Spinal cord (tissue), 10 donors: ENCODE measurements around the gene CCDC92. TPM values are rescaled to one million over a fixed set of nuclear protein-coding genes. Genes with fewer than 3 reads are reported as not detected.

Experiments used
- DNase-seq, 6 donors: peaks; one replicate each; pipeline versions ENCODE4 v3.0.0 to v3.0.0-alpha.2; 2013 to 2015; ENCODE audit warnings: low spot score in 6 of 6, low read depth in 4 of 6
- H3K27ac ChIP-seq: one replicate; pipeline ENCODE4 v1.5.1; 2013; ENCODE audit warnings: low read depth, low read length, control low read depth
- H3K27me3 ChIP-seq: one replicate; pipeline ENCODE4 v1.6.1; 2013; ENCODE audit warnings: low read length; ENCODE audit not compliant: control insufficient read depth, insufficient read depth
- H3K36me3 ChIP-seq: one replicate; pipeline ENCODE4 v1.6.1; 2013; ENCODE audit warnings: low read length; ENCODE audit not compliant: control insufficient read depth, insufficient read depth
- H3K4me1 ChIP-seq: one replicate; pipeline ENCODE4 v1.6.1; 2013; ENCODE audit warnings: low read length; ENCODE audit not compliant: control insufficient read depth, insufficient read depth
- H3K4me3 ChIP-seq: one replicate; pipeline ENCODE4 v1.5.1; 2013; ENCODE audit warnings: low read depth, low read length, control low read depth
- H3K9me3 ChIP-seq: one replicate; pipeline ENCODE4 v1.6.1; 2013; ENCODE audit warnings: low read length; ENCODE audit not compliant: control insufficient read depth, insufficient read depth
- WGBS: methylation state at CpG from one replicate; pipeline ENCODE4 v1.1.5; 2013; ENCODE audit warnings: missing lambda C conversion rate; ENCODE audit not compliant: insufficient coverage; 5-methylcytosine and 5-hydroxymethylcytosine counted together
- polyA plus RNA-seq, 2 donors: library from polyadenylated mRNA; unstranded; fragments of 120-200 nt; gene quantifications; one replicate each; pipeline ENCODE4 v1.2.1, GENCODE V29; 2013; ENCODE audit not compliant: insufficient read length in 2 of 2
- total RNA-seq, 2 donors: library from RNA; depleted of rRNA in 1 of 2; stranded (reverse); fragments of 120-200 nt in 1 of 2; fragments of >200 nt in 1 of 2; gene quantifications; one replicate each; pipeline versions ENCODE4 v1.2.3 to v1.2.4, GENCODE V29; 2013 to 2014
- donor health status: healthy.

The CCDC92 gene
- total and polyA plus RNA-seq, 4 donors: 21.7 to 109 (median 65.5) TPM

- H3K27me3 ChIP-seq: no peaks in the 10 kb centered on the region
- no peak overlapping the region for H3K27ac ChIP-seq
- peaks cover 18% of the 10 kb centered on the region for H3K4me1 ChIP-seq
- no peak for DNase-seq
- no peak overlapping the region for H3K4me3 ChIP-seq
- peaks cover 88% of the 10 kb centered on the region for H3K36me3 ChIP-seq
- H3K9me3 ChIP-seq: no peaks in the 10 kb centered on the region
- 94% methylated on average over 6 of the region's 9 CpGs for WGBS
These were observed 32.0 kb downstream of the CCDC92 start for GRCh38 chr12:123940627-123940966.

GRCh38 chr12:123939716-123940626 is 32.7 kb downstream of the CCDC92 start:
- H3K9me3 ChIP-seq: no peaks in the 10 kb centered on the region
- H3K27me3 ChIP-seq: no peaks in the 10 kb centered on the region
- H3K36me3 ChIP-seq: peaks cover 87% of the 10 kb centered on the region
- peaks cover 13% of the 10 kb centered on the region for H3K4me1 ChIP-seq
- H3K27ac ChIP-seq: no peak overlapping the region
- H3K4me3 ChIP-seq: no peak overlapping the region
- DNase-seq: no peak
- 93% methylated on average over 16 of the region's 16 CpGs for WGBS

GRCh38 chr12:123938679-123939480 is 33.8 kb downstream of the CCDC92 start:
- DNase-seq: no peak
- Histone ChIP-seq H3K27ac (no peak overlapping the region), H3K4me3 (no peak overlapping the region), H3K27me3 (no peaks in the 10 kb centered on the region), H3K9me3 (no peaks in the 10 kb centered on the region), H3K36me3 (peaks cover 92% of the 10 kb centered on the region), H3K4me1 (peaks cover 14% of the 10 kb centered on the region)
- WGBS: 82% methylated on average over 16 of the region's 16 CpGs

GRCh38 chr12:123937707-123938591 is 34.7 kb downstream of the CCDC92 start:
- H3K27me3 ChIP-seq: no peaks in the 10 kb centered on the region
- peaks cover 92% of the 10 kb centered on the region for H3K36me3 ChIP-seq
- peaks cover 7% of the 10 kb centered on the region for H3K4me1 ChIP-seq
- 91% methylated on average over 15 of the region's 16 CpGs for WGBS
- H3K4me3 ChIP-seq: no peak overlapping the region
- DNase-seq: no peak
- H3K9me3 ChIP-seq: no peaks in the 10 kb centered on the region
- H3K27ac ChIP-seq: no peak overlapping the region

- H3K27ac ChIP-seq: no peak overlapping the region
- 95% methylated on average over 46 of the region's 46 CpGs for WGBS
- no peak for DNase-seq
These were observed 35.5 kb downstream of the CCDC92 start for GRCh38 chr12:123936956-123937706.

GRCh38 chr12:123936471-123936870 is 36.2 kb downstream of the CCDC92 start:
- Histone ChIP-seq H3K36me3 (peaks cover 77% of the 10 kb centered on the region), H3K9me3 (no peaks in the 10 kb centered on the region), H3K4me3 (no peak overlapping the region), H3K4me1 (peaks cover 7% of the 10 kb centered on the region), H3K27ac (no peak overlapping the region), H3K27me3 (no peaks in the 10 kb centered on the region)
- DNase-seq: no peak
- 98% methylated on average over 15 of the region's 18 CpGs for WGBS

More at GRCh38 chr12:123936956-123937706, 35.5 kb downstream of the CCDC92 start:
- Histone ChIP-seq H3K36me3 (peaks cover 83% of the 10 kb centered on the region), H3K27me3 (no peaks in the 10 kb centered on the region), H3K4me1 (peaks cover 7% of the 10 kb centered on the region), H3K4me3 (no peak overlapping the region), H3K9me3 (no peaks in the 10 kb centered on the region)

- H3K9me3 ChIP-seq: no peaks in the 10 kb centered on the region
- no peaks in the 10 kb centered on the region for H3K27me3 ChIP-seq
- H3K4me3 ChIP-seq: no peak overlapping the region
- WGBS: 92% methylated on average over 4 of the region's 7 CpGs
- peaks cover 76% of the 10 kb centered on the region for H3K36me3 ChIP-seq
- no peak for DNase-seq
- H3K27ac ChIP-seq: no peak overlapping the region
- peaks cover 7% of the 10 kb centered on the region for H3K4me1 ChIP-seq
These were observed 36.7 kb downstream of the CCDC92 start for GRCh38 chr12:123935956-123936355.

GRCh38 chr12:123934829-123935228 is 37.8 kb downstream of the CCDC92 start:
- DNase-seq: no peak
- peaks cover 71% of the 10 kb centered on the region for H3K36me3 ChIP-seq
- no peak overlapping the region for H3K4me3 ChIP-seq
- H3K4me1 ChIP-seq: peaks cover 7% of the 10 kb centered on the region
- no peaks in the 10 kb centered on the region for H3K9me3 ChIP-seq
- 91% methylated on average over 9 of the region's 9 CpGs for WGBS
- H3K27ac ChIP-seq: no peak overlapping the region
- no peaks in the 10 kb centered on the region for H3K27me3 ChIP-seq
